PC-3 (cell line): Measurements from ENCODE around the gene GSTO2.

Source experiments
- EZH2 ChIP-seq: fragments of 300-600 bp; sonication (generic); IDR thresholded peaks from one replicate; pipeline ENCODE4 v1.6.1; 2017; ENCODE audit warnings: antibody characterized with exemption, mild to moderate bottlenecking, low read length; ENCODE audit not compliant: unreplicated experiment
- EZH2phosphoT487 ChIP-seq: fragments of 300-600 bp; sonication (generic); IDR thresholded peaks from 2 replicates; pipeline ENCODE4 v1.6.1; 2018; ENCODE audit warnings: mild to moderate bottlenecking, antibody characterized with exemption, low read length, borderline replicate concordance
- TF ChIP-seq, protein P1 (sequence below): fragments of 300-600 bp; sonication (generic); conservative IDR thresholded peaks from 2 replicates; pipeline ENCODE4 v1.5.1; 2017; ENCODE audit warnings: antibody characterized with exemption, low read depth, mild to moderate bottlenecking, low read length

- TF ChIP-seq, protein P1, sequence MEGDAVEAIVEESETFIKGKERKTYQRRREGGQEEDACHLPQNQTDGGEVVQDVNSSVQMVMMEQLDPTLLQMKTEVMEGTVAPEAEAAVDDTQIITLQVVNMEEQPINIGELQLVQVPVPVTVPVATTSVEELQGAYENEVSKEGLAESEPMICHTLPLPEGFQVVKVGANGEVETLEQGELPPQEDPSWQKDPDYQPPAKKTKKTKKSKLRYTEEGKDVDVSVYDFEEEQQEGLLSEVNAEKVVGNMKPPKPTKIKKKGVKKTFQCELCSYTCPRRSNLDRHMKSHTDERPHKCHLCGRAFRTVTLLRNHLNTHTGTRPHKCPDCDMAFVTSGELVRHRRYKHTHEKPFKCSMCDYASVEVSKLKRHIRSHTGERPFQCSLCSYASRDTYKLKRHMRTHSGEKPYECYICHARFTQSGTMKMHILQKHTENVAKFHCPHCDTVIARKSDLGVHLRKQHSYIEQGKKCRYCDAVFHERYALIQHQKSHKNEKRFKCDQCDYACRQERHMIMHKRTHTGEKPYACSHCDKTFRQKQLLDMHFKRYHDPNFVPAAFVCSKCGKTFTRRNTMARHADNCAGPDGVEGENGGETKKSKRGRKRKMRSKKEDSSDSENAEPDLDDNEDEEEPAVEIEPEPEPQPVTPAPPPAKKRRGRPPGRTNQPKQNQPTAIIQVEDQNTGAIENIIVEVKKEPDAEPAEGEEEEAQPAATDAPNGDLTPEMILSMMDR, result no peak
- TF ChIP-seq EZH2phosphoT487, result no peak
- TF ChIP-seq EZH2, result no peak
These were observed 65.6 kb downstream of the GSTO2 start for GRCh38 chr10:104334561-104334960.
